Epithelial cell of proximal tubule (primary cell): ENCODE results near the gene ATP10A. TPM values are rescaled to one million over a fixed set of nuclear protein-coding genes. Genes with fewer than 3 reads are reported as not detected.

Source experiments
- DNase-seq: peaks from one replicate; pipeline ENCODE4 v3.0.0-alpha.2; 2011; ENCODE audit warnings: low read depth
- H3K4me3 ChIP-seq: 2 replicates; pipeline ENCODE4 v1.5.1; 2011; ENCODE audit warnings: low read depth, mild to moderate bottlenecking, low read length
- CTCF ChIP-seq: conservative IDR thresholded peaks from 2 replicates; pipeline ENCODE4 v1.5.1; 2012; ENCODE audit warnings: low read depth, mild to moderate bottlenecking, low read length
- total RNA-seq: library from RNA; depleted of rRNA; stranded (reverse); fragments of >200 nt; gene quantifications from 2 replicates; pipeline ENCODE4 v1.2.3, GENCODE V29; 2015

The ATP10A gene
- total RNA-seq, 1 donor from 2014 or later = 13.0 TPM

DNA sequence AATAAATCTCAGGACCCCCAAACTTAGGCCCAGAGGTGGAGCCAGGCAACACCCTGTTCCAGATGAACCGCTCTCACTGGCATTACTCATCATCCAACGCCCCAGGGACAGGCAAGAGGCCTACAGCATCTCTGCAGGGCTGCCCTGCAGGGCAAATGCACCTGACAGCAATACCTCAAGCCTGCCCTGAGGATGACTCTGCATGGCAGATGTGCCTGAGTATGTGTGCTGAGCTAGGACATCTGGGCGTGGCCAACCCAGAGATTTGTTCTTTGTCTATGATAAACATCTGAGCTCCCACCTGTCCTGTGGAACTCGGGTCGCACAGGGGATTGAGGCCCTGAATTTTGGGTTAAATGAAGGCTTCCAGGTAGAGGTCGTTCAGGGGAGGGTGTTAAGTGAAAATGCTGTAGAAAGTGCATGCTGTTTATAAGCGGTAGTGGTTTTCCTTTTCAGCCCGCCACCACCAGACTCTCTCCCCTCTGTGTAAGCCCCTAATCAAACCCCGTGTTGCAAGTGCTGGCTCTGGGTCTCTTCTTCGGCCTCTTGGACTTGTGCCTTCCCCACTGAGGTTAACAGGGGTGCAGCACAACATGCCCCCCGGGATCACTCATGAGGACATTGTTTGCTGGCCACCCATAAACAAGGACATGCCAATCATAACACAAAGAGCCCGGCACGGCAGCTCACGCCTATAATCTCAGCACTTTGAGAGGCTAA lies 92.3 kb downstream of the ATP10A start:
- DNase-seq = no peak
- no peak for TF ChIP-seq CTCF
- no peak overlapping the region for H3K4me3 ChIP-seq

GRCh38 chr15:25770031-25770430 lies 93.1 kb downstream of the ATP10A start:
- DNase-seq = no peak
- H3K4me3 ChIP-seq = no peak overlapping the region
- no peak for TF ChIP-seq CTCF

GRCh38 chr15:25768271-25768670 lies 94.9 kb downstream of the ATP10A start:
- no peak for DNase-seq
- TF ChIP-seq CTCF = no peak

GRCh38 chr15:25767356-25768151 lies 95.6 kb downstream of the ATP10A start:
- DNase-seq = no peak
- TF ChIP-seq CTCF = no peak
- H3K4me3 ChIP-seq = no peak overlapping the region

More at GRCh38 chr15:25768271-25768670, 94.9 kb downstream of the ATP10A start:
- no peak overlapping the region for H3K4me3 ChIP-seq

DNA sequence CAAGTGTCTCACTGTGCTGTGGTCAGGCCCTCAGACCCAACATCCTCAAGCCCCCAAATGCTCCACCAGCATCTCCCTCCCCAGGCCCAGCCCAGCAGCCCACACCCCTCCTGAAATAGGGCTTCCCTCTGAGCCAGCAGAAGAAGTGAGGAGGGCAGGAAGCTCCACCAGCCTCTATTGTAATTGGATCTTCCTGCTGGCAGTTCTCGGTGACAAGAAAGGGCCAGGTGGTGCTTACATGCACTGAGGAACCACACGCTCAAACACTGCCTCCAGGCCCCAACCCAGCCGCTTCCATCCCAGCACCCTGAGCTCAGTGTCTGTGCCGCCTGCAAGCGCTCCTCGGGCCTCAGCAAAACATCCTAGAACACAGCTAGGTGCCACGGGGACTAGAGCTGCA lies 96.7 kb downstream of the ATP10A start:
- TF ChIP-seq CTCF = no peak
- no peak overlapping the region for H3K4me3 ChIP-seq
- DNase-seq = no peak

DNA sequence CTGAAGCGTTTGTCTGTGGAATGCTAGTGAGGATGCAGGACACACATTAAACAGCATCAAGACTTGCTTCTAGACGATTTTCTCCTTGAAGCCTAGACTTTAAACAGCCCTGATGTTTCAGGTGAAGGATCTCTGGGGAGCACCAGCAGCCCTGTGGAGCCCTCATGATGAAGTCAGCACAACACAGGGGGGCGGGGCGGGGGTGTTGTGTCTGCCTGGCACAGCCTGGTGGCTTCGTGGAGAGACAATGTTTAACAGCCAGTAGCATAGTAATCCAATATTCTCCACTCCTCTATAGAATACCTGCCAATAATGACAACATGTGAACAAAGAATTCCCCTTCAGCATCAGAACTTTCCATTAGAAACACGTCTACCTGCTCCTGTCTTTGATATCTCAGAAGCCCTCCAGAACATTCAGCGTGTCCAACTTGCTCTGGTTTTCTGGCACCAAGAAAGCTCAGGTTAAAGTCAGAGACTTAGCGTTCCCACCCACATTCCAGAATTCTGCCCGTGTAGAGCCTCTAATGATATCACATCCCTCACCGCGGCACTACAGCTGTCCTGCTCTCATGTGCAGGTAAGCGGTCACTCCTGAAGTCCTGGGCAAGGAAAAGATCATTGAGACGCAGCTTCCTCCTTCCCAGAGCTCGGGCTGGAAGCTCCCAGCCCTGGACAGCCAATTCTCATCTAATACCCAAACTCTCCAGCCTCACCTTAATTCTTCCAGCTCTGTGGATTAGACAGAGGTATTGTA lies 98.0 kb downstream of the ATP10A start:
- DNase-seq = no peak
- TF ChIP-seq CTCF = no peak
- H3K4me3 ChIP-seq = no peak overlapping the region
